Activated T-cell treated with anti-CD3 and anti-CD28 coated beads, Interleukin-2, amount 50 U/mL, for 1 hour (primary cell): ENCODE data around the gene COQ5.

Source experiments
- DNase-seq: peaks from one replicate; pipeline ENCODE4 v3.0.0-alpha.2; 2020

Gene COQ5

GRCh38 chr12:120480211-120480610 lies 48.7 kb downstream of the COQ5 start:
- DNase-seq: no peak

GRCh38 chr12:120479458-120479857 lies 49.5 kb downstream of the COQ5 start:
- DNase-seq: no peak

- no peak for DNase-seq
Observed at GRCh38 chr12:120475643-120476042, 53.3 kb downstream of the COQ5 start.

GRCh38 chr12:120474616-120474960 lies 54.4 kb downstream of the COQ5 start:
- DNase-seq: no peak

GRCh38 chr12:120473807-120474615 lies 54.9 kb downstream of the COQ5 start:
- DNase-seq: no peak

- no peak for DNase-seq
Observed at GRCh38 chr12:120472521-120472920, 56.4 kb downstream of the COQ5 start.

GRCh38 chr12:120470150-120470784 lies 58.7 kb downstream of the COQ5 start:
- no peak for DNase-seq

- DNase-seq: peak; percentile 97
Observed at GRCh38 chr12:120469450-120470149, 59.4 kb downstream of the COQ5 start, which contains the start of gene SRSF9. TSS of gene SRSF9 (minus strand) at chr12:120469748. CDS start at chr12:120469609, 139 bp downstream.

GRCh38 chr12:120468821-120469449 lies 60.0 kb downstream of the COQ5 start:
- no peak for DNase-seq

- peak; percentile 27 for DNase-seq
Observed at GRCh38 chr12:120468325-120468820, 60.6 kb downstream of the COQ5 start.

GRCh38 chr12:120467439-120467838 lies 61.5 kb downstream of the COQ5 start:
- DNase-seq: no peak

- DNase-seq: peak; percentile 53
Observed at GRCh38 chr12:120466560-120467315, 62.2 kb downstream of the COQ5 start.

- DNase-seq: no peak
Observed at GRCh38 chr12:120465756-120466155, 63.2 kb downstream of the COQ5 start.

GRCh38 chr12:120463712-120464111 lies 65.2 kb downstream of the COQ5 start:
- DNase-seq: no peak

- DNase-seq: no peak
Observed at GRCh38 chr12:120462099-120462640, 66.8 kb downstream of the COQ5 start.

- no peak for DNase-seq
Observed at GRCh38 chr12:120460157-120460556, 68.8 kb downstream of the COQ5 start.

GRCh38 chr12:120457133-120457532 lies 71.8 kb downstream of the COQ5 start:
- peak; percentile 14 for DNase-seq

- DNase-seq: no peak
Observed at GRCh38 chr12:120455302-120455701, 73.7 kb downstream of the COQ5 start.

GRCh38 chr12:120453977-120454376 lies 75.0 kb downstream of the COQ5 start:
- DNase-seq: peak; percentile 16
